Activated T-helper 9 cell treated with anti-CD3 and anti-CD28 coated beads, Interleukin-2, amount 50 U/mL, for 16 hours (primary cell): ENCODE measurements around the gene PDIA4.
"Not testable (repeated sequence)": the region's sequence is repeated elsewhere in the genome, so short reads cannot be mapped to it uniquely, and the experiment has no call there.

ENCODE experiments used
- DNase-seq: peaks from one replicate; pipeline ENCODE4 v3.0.0-alpha.2; 2020; ENCODE audit warnings: low read depth

The PDIA4 gene

GRCh38 chr7:149003018-149003417 lies 25.3 kb downstream of the PDIA4 start:
- no peak for DNase-seq

GRCh38 chr7:149002604-149003003 lies 25.7 kb downstream of the PDIA4 start:
- no peak for DNase-seq

- DNase-seq, result no peak
Measured at GRCh38 chr7:149001427-149002068, 26.8 kb downstream of the PDIA4 start.

- no peak for DNase-seq
Measured at GRCh38 chr7:149000961-149001360, 27.3 kb downstream of the PDIA4 start.

- no peak for DNase-seq
Measured at GRCh38 chr7:148999192-148999591, 29.1 kb downstream of the PDIA4 start.

GRCh38 chr7:148997497-148997896 lies 30.8 kb downstream of the PDIA4 start:
- no peak for DNase-seq

- DNase-seq, result no peak
Measured at GRCh38 chr7:148994576-148994975, 33.7 kb downstream of the PDIA4 start.

GRCh38 chr7:148993193-148993592 lies 35.1 kb downstream of the PDIA4 start:
- DNase-seq, result no peak

GRCh38 chr7:148991536-148991935 lies 36.8 kb downstream of the PDIA4 start:
- no peak for DNase-seq

GRCh38 chr7:148987751-148988512 lies 40.4 kb downstream of the PDIA4 start:
- DNase-seq, result no peak

GRCh38 chr7:148987010-148987750 lies 41.1 kb downstream of the PDIA4 start:
- DNase-seq, result peak; percentile 65

- no peak for DNase-seq
Measured at GRCh38 chr7:148986742-148987009, 41.6 kb downstream of the PDIA4 start.

GRCh38 chr7:148983200-148984146 lies 44.8 kb downstream of the PDIA4 start:
- peak; percentile 78 for DNase-seq

- DNase-seq, result no peak
Measured at GRCh38 chr7:148982654-148983199, 45.6 kb downstream of the PDIA4 start.

GRCh38 chr7:148979827-148980226 lies 48.5 kb downstream of the PDIA4 start:
- no peak for DNase-seq

GRCh38 chr7:148979072-148979471 lies 49.2 kb downstream of the PDIA4 start:
- not testable (repeated sequence) for DNase-seq

- DNase-seq, result no peak
Measured at GRCh38 chr7:148978091-148978490, 50.2 kb downstream of the PDIA4 start.

- no peak for DNase-seq
Measured at GRCh38 chr7:148975896-148976295, 52.4 kb downstream of the PDIA4 start.

GRCh38 chr7:148973256-148973655 lies 55.0 kb downstream of the PDIA4 start:
- no peak for DNase-seq

- DNase-seq, result no peak
Measured at GRCh38 chr7:148972375-148972774, 55.9 kb downstream of the PDIA4 start.

- DNase-seq, result no peak
Measured at GRCh38 chr7:148967602-148968001, 60.7 kb downstream of the PDIA4 start.

- no peak for DNase-seq
Measured at GRCh38 chr7:148967032-148967372, 61.3 kb downstream of the PDIA4 start.
